ENCODE data around the gene KIAA0513. TPM values are rescaled to one million over a fixed set of nuclear protein-coding genes. Genes with fewer than 3 reads are reported as not detected.

KIAA0513 gene
- total RNA-seq, 1 experiment from 2014 or later, result 12.4 TPM

DNA sequence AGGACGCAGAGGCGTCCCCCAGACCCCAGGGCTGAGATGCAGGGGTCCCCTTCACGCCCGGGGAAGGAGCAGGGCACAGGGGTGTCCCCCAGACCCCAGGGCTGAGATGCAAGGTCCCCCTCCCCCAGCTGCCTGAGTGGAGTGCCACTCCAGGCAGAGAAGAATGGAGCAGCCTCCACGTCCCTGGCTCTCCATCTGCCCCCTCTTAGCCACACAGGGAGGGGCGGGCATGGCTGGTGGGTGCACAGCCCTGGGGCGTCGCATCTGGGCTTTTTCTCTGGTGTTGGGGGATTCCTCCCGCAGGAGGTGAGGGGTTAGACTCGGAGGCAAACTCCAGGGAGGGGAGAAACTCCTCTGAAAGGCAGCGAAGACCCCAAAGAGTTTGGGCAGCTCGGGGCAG lies 67.2 kb downstream of the KIAA0513 start:
- no peak overlapping the region for H3K27ac Mint-ChIP-seq (ENCODE audit: unreplicated experiment)
- peaks cover 77% of the 10 kb centered on the region for H3K27me3 Mint-ChIP-seq (ENCODE audit: unreplicated experiment)
- no TSS peak for BruUV-seq (replicated peaks)
- no peak for TF ChIP-seq CTCF (IDR thresholded peaks at IDR 0.05; ENCODE audit: unreplicated experiment)
- no peaks in the 10 kb centered on the region for H3K9me3 Mint-ChIP-seq (ENCODE audit: low read depth, unreplicated experiment)
- no peaks in the 10 kb centered on the region for H3K36me3 Mint-ChIP-seq (ENCODE audit: insufficient read depth, unreplicated experiment)
- intact Hi-C loops (cut with micrococcal nuclease; ENCODE audit: unreplicated experiment), result no loop called here
- no peak for DNase-seq
- peaks cover 8% of the 10 kb centered on the region for H3K4me1 Mint-ChIP-seq (ENCODE audit: low read depth, unreplicated experiment)
- no peak overlapping the region for H3K4me3 Mint-ChIP-seq (ENCODE audit: low read depth, unreplicated experiment)
- CTCF ChIA-PET, result no interaction called here

DNA sequence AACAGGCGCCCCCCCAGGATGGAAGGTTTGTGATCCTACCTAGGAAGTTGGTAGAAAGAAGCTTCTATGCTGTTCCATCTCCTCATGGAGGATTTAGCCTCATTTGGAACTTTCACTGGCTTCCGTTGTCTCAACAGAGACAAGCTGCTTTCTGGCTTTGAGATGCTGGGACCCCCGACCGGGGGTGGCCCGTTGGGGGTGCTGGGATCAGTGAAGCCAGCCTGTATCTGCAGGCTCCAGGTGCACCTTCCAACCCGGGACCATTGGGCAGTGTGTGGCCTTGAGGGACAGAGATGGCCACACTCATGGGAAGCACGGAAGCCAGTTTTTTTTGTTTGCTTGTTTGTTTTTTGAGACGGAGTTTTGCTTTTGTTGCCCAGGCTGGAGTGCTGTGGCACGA lies 69.3 kb downstream of the KIAA0513 start:
- intact Hi-C loops (cut with micrococcal nuclease; ENCODE audit: unreplicated experiment), result no loop called here
- BruUV-seq (replicated peaks), result no TSS peak
- Mint-ChIP-seq H3K4me1 (ENCODE audit: low read depth, unreplicated experiment) (peaks cover 8% of the 10 kb centered on the region), H3K9me3 (ENCODE audit: low read depth, unreplicated experiment) (no peaks in the 10 kb centered on the region), H3K4me3 (ENCODE audit: low read depth, unreplicated experiment) (no peak overlapping the region), H3K27me3 (ENCODE audit: unreplicated experiment) (peaks cover 99% of the 10 kb centered on the region), H3K27ac (ENCODE audit: unreplicated experiment) (no peak overlapping the region), H3K36me3 (ENCODE audit: insufficient read depth, unreplicated experiment) (no peaks in the 10 kb centered on the region)
- no peak for TF ChIP-seq CTCF (IDR thresholded peaks at IDR 0.05; ENCODE audit: unreplicated experiment)
- DNase-seq, result no peak
- CTCF ChIA-PET, result no interaction called here

DNA sequence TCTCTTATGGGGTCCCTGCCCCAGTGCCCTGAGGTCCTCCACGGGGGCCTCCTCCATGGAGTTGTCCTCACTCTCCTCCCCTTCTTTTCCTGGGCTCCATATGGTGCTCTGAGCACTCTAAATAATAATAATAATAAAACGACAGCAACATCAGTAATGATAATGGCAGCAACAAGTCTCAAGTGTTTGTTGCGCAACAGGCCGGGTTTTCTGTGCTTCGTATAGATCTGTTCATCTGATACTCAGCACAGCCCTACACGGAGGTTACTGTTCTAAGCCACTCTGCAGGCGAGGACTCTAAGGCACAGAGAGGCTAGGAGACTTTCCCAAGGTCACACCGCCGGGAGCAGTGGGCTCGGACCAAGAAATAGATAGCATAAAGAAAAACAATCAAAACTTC lies 71.0 kb downstream of the KIAA0513 start:
- Mint-ChIP-seq H3K27me3 (ENCODE audit: unreplicated experiment) (peaks cover 100% of the 10 kb centered on the region), H3K9me3 (ENCODE audit: low read depth, unreplicated experiment) (no peaks in the 10 kb centered on the region), H3K36me3 (ENCODE audit: insufficient read depth, unreplicated experiment) (no peaks in the 10 kb centered on the region), H3K27ac (ENCODE audit: unreplicated experiment) (no peak overlapping the region), H3K4me1 (ENCODE audit: low read depth, unreplicated experiment) (peaks cover 7% of the 10 kb centered on the region), H3K4me3 (ENCODE audit: low read depth, unreplicated experiment) (no peak overlapping the region)
- intact Hi-C loops (cut with micrococcal nuclease; ENCODE audit: unreplicated experiment), result no loop called here
- no peak for DNase-seq
- CTCF ChIA-PET, result no interaction called here
- TF ChIP-seq CTCF (IDR thresholded peaks at IDR 0.05; ENCODE audit: unreplicated experiment), result no peak
- BruUV-seq (replicated peaks), result no TSS peak

DNA sequence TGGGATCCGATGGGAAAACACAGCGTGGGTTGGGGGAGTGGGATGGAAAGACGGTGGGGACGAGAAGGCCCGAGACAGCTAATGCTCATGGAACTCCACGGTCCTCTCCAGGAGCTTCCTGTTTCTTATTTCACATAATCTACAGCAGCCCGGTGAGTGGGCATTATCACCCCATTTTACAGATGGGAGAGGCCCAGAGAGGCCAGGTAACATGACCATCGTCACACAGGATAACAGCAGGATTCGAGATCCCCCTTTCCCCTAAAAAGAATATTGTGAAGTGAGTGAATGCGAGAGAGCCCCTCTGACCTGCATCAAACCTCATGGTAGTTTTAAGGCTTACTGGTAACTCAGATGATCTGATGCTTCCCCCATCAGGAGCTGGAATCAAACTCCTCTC lies 72.7 kb downstream of the KIAA0513 start:
- no TSS peak for BruUV-seq (replicated peaks)
- Mint-ChIP-seq H3K4me1 (ENCODE audit: low read depth, unreplicated experiment) (no peaks in the 10 kb centered on the region), H3K9me3 (ENCODE audit: low read depth, unreplicated experiment) (no peaks in the 10 kb centered on the region), H3K27me3 (ENCODE audit: unreplicated experiment) (peaks cover 100% of the 10 kb centered on the region), H3K36me3 (ENCODE audit: insufficient read depth, unreplicated experiment) (no peaks in the 10 kb centered on the region), H3K27ac (ENCODE audit: unreplicated experiment) (no peak overlapping the region), H3K4me3 (ENCODE audit: low read depth, unreplicated experiment) (no peak overlapping the region)
- intact Hi-C loops (cut with micrococcal nuclease; ENCODE audit: unreplicated experiment), result no loop called here
- no peak for DNase-seq
- no peak for TF ChIP-seq CTCF (IDR thresholded peaks at IDR 0.05; ENCODE audit: unreplicated experiment)
- CTCF ChIA-PET, result no interaction called here

All from Calu3 (cell line).